Activated CD4-positive, alpha-beta memory T cell treated with anti-CD3 and anti-CD28 coated beads, Interleukin-2, amount 10 ng/mL, durations not matched to agents 7 days and 5 days (primary cell): Measurements from ENCODE around the gene ARF5. TPM values are rescaled to one million over a fixed set of nuclear protein-coding genes. Genes with fewer than 3 reads are reported as not detected.
A peak's percentile ranks its signal among the peaks of the same experiment; 100 is the strongest.
"Not testable (repeated sequence)": the region's sequence is repeated elsewhere in the genome, so short reads cannot be mapped to it uniquely, and the experiment has no call there.

Experiments
- CTCF ChIA-PET: fragments of 350-600 bp; sonication (Branson Sonifier 250); formaldehyde crosslinking; loops from one replicate; lab custom pipeline; 2021; ENCODE audit warnings: antibody characterized with exemption, inconsistent platforms; lab: Charles Lee
- POLR2A ChIA-PET: fragments of 350-600 bp; sonication (Branson Sonifier 250); formaldehyde crosslinking; loops from one replicate; lab custom pipeline; 2021; ENCODE audit warnings: antibody characterized with exemption; lab: Charles Lee
- DNase-seq: peaks from one replicate; pipeline ENCODE4 v3.0.0-alpha.2; 2020
- H3K27ac Mint-ChIP-seq: one replicate; pipeline ENCODE4 v1.8.0; 2021; ENCODE audit warnings: mild to moderate bottlenecking, mixed read lengths
- H3K27me3 Mint-ChIP-seq: one replicate; pipeline ENCODE4 v1.8.0; 2021; ENCODE audit warnings: mixed read lengths
- H3K36me3 Mint-ChIP-seq: one replicate; pipeline ENCODE4 v1.8.0; 2021; ENCODE audit warnings: low read depth, mixed read lengths
- H3K4me1 Mint-ChIP-seq: one replicate; pipeline ENCODE4 v1.8.0; 2021; ENCODE audit warnings: mixed read lengths
- H3K4me3 Mint-ChIP-seq: one replicate; pipeline ENCODE4 v1.8.0; 2021; ENCODE audit warnings: mild to moderate bottlenecking, mixed read lengths
- H3K9me3 Mint-ChIP-seq: one replicate; pipeline ENCODE4 v1.8.0; 2021; ENCODE audit warnings: mixed read lengths
- total RNA-seq, 2 experiments: library from RNA; stranded (reverse); gene quantifications; one replicate each; pipeline ENCODE4 v1.2.3, GENCODE V29; 2021

The ARF5 gene
- total RNA-seq, result 100 to 1,000 TPM; 133 to 142 TPM

DNA sequence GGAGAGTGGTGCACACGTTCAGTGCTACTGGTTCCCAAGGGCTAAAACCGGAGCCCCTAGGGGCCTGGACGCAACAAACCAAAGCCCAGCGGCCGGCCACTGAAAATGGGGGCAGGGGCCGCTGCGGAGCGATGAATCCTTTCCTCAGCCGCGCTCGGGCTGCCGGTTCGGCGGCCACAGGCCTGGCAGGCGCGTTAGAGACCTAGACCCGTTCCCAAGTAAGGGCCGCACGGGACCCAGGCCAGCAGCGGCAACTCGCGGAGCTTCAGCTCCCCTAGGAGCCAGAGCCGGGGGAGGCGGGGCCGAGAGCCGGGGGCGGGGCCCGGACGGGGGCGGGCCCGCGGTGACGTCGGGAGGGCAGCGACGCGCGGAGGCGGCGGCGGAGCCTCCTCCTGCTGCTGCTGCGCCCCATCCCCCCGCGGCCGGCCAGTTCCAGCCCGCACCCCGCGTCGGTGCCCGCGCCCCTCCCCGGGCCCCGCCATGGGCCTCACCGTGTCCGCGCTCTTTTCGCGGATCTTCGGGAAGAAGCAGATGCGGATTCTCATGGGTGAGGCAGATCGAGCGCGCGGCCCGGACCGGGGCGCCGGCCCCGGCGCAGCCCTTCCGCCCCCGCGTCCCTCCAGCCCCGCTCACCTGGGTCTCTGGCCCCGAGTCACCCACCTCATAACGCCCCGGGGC is at the start of gene ARF5:
Gene ARF5, plus strand, starts transcription at position 393 of the 678 bp plus-strand sequence. Its CDS starts 88 bp downstream, at position 481.
- no peaks in the 10 kb centered on the region for H3K9me3 Mint-ChIP-seq
- H3K27me3 Mint-ChIP-seq, result no peaks in the 10 kb centered on the region
- peak within 1 kb of the TSS; percentile 84 for H3K27ac Mint-ChIP-seq
- DNase-seq, result peak; percentile 89
- H3K36me3 Mint-ChIP-seq, result peaks cover 38% of the 10 kb centered on the region
- CTCF ChIA-PET, result interaction anchor here (0.8 to 1.2 kb wide), 2 partner anchors 65 to 74 kb away, joined by 3 to 4 read pairs; no protein-coding TSS in a partner anchor
- H3K4me3 Mint-ChIP-seq, result peak within 1 kb of the TSS; percentile 93
- POLR2A ChIA-PET, result interaction anchor here (1.1 to 4.7 kb wide), 5 partner anchors 63 to 196 kb away, joined by 3 to 35 read pairs (median 7); partner anchors contain the start of gene ZNF800
- peaks cover 45% of the 10 kb centered on the region for H3K4me1 Mint-ChIP-seq

DNA sequence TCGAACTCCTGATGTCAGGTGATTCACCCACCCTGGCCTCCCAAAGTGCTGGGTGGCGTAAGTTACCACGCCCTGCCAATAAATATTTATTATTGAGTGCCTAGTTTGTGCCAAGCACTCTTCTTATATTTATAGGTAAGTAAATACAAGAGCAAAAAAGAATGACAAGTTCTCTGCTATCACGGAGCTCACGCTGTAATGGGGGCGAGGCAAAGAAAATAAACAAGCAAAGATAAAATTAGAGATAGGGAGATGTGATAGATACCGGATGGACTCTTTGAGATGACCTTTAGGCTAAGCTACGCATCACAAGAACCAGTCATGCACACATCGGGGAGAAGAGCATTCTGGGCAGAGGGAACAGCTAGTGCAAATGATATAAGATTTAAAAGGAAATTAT is 49.1 kb upstream of the ARF5 start:
- H3K27ac Mint-ChIP-seq, result no peak overlapping the region
- H3K27me3 Mint-ChIP-seq, result peaks cover 28% of the 10 kb centered on the region
- no peak for DNase-seq
- no peaks in the 10 kb centered on the region for H3K9me3 Mint-ChIP-seq
- CTCF ChIA-PET, result no interaction called here
- H3K4me3 Mint-ChIP-seq, result no peak overlapping the region
- POLR2A ChIA-PET, result no interaction called here
- peaks cover 2% of the 10 kb centered on the region for H3K4me1 Mint-ChIP-seq
- no peaks in the 10 kb centered on the region for H3K36me3 Mint-ChIP-seq

- H3K4me1 Mint-ChIP-seq, CTCF ChIA-PET, H3K36me3 Mint-ChIP-seq, H3K27ac Mint-ChIP-seq, H3K9me3 Mint-ChIP-seq, DNase-seq, H3K4me3 Mint-ChIP-seq, POLR2A ChIA-PET: not testable (repeated sequence)
- H3K27me3 Mint-ChIP-seq, result peaks cover 24% of the 10 kb centered on the region
These were observed 47.8 kb upstream of the ARF5 start for GRCh38 chr7:127540461-127540860.

DNA sequence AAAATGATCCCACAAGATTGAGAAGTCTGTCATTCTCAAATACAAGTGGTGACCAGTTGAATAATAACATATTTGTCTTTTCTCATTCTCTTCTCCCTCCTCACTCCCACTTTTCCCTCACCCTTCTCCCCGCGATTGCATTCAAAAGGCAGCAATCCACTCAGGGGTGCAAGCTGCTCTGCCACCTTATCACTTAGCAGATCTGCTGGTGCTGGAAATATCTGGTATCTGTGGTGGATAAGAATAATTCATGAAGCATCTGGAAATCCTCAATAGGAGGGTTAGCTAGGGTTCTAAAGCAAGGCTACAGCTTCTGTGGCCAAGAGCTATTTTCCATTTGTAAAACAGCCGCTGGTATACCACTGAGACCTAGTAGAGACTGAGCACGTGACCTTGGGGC is 46.7 kb upstream of the ARF5 start:
- peaks cover 2% of the 10 kb centered on the region for H3K4me1 Mint-ChIP-seq
- H3K27ac Mint-ChIP-seq, result no peak overlapping the region
- CTCF ChIA-PET, result no interaction called here
- DNase-seq, result no peak
- POLR2A ChIA-PET, result no interaction called here
- peaks cover 15% of the 10 kb centered on the region for H3K27me3 Mint-ChIP-seq
- peaks cover 7% of the 10 kb centered on the region for H3K9me3 Mint-ChIP-seq
- no peak overlapping the region for H3K4me3 Mint-ChIP-seq
- no peaks in the 10 kb centered on the region for H3K36me3 Mint-ChIP-seq

DNA sequence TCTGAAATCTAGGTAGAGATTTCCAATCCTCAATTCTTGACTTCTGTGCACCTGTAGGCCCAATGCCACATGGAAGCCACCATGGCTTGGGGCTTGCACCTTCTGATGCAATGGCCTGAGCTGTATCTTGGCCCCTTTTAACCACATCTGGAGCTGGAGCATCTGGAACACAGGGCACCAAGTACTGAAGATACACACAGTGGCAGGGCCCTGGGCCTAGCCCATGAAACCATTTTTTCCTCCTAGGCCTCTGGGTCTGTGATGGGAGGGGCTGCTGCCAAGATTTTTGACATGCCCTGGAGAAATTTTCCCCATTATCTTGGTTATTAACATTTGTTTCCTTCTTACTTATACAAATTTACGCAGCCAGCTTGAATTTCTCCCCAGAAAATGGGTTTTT is 41.9 kb upstream of the ARF5 start:
- ChIA-PET CTCF (no interaction called here), POLR2A (no interaction called here)
- H3K36me3 Mint-ChIP-seq, result peaks cover 2% of the 10 kb centered on the region
- no peak overlapping the region for H3K27ac Mint-ChIP-seq
- no peaks in the 10 kb centered on the region for H3K4me1 Mint-ChIP-seq
- H3K9me3 Mint-ChIP-seq, result peaks cover 11% of the 10 kb centered on the region
- H3K4me3 Mint-ChIP-seq, result no peak overlapping the region
- H3K27me3 Mint-ChIP-seq, result peaks cover 9% of the 10 kb centered on the region
- no peak for DNase-seq

GRCh38 chr7:127550247-127550646 is 38.0 kb upstream of the ARF5 start:
- CTCF ChIA-PET, result no interaction called here

GRCh38 chr7:127551941-127552340 is 36.3 kb upstream of the ARF5 start:
- no peaks in the 10 kb centered on the region for H3K9me3 Mint-ChIP-seq
- no peak for DNase-seq
- no peak overlapping the region for H3K27ac Mint-ChIP-seq
- H3K4me3 Mint-ChIP-seq, result no peak overlapping the region
- peaks cover 6% of the 10 kb centered on the region for H3K27me3 Mint-ChIP-seq
- no peaks in the 10 kb centered on the region for H3K4me1 Mint-ChIP-seq
- ChIA-PET CTCF (no interaction called here), POLR2A (no interaction called here)
- no peaks in the 10 kb centered on the region for H3K36me3 Mint-ChIP-seq

More at GRCh38 chr7:127550247-127550646, 38.0 kb upstream of the ARF5 start:
- Mint-ChIP-seq H3K9me3 (peaks cover 10% of the 10 kb centered on the region), H3K27me3 (peaks cover 9% of the 10 kb centered on the region), H3K36me3 (peaks cover 2% of the 10 kb centered on the region), H3K27ac (no peak overlapping the region), H3K4me3 (no peak overlapping the region), H3K4me1 (no peaks in the 10 kb centered on the region)
- POLR2A ChIA-PET, result no interaction called here
- DNase-seq, result no peak

DNA sequence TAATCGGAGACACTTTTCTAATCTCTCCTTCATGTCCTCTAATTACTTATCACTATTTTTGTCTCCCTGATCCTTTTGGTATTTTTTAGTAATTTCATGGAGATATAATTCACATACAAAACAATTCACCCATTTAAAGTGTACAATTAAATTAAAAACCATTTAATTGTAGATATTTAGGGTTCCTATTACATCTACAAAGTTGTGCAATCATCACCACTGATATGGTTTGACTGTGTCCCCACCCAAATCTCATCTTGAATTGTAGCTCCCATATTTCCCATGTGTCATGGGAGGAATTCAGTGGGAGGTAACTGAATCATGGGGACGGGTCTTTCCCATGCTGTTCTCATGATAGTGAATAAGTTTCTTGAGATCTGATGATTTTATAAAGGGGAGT is 31.8 kb upstream of the ARF5 start:
- no peak for DNase-seq
- no peaks in the 10 kb centered on the region for H3K4me1 Mint-ChIP-seq
- no peaks in the 10 kb centered on the region for H3K36me3 Mint-ChIP-seq
- no peak overlapping the region for H3K27ac Mint-ChIP-seq
- POLR2A ChIA-PET, result no interaction called here
- CTCF ChIA-PET, result no interaction called here
- H3K27me3 Mint-ChIP-seq, result peaks cover 3% of the 10 kb centered on the region
- H3K9me3 Mint-ChIP-seq, result no peaks in the 10 kb centered on the region
- H3K4me3 Mint-ChIP-seq, result no peak overlapping the region

DNA sequence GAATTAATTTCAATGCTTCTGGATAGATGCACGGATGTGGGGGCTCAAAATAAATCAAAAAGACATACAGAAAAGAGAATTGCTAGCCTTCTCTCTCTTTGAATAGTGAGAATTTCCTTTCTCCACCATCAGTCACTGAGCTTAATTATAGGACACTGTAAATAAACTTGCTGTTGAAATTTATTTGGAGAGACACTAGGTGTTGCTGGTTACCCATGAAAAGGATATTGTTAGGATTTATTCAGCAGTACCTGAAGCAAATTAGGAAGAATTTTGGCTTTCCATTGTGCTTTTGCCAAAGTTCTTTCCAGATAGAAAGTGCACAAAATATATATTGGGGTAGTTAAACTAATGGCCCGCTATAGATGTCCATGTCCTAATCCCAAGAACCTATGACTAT is 30.4 kb upstream of the ARF5 start:
- Mint-ChIP-seq H3K36me3 (no peaks in the 10 kb centered on the region), H3K27me3 (peaks cover 3% of the 10 kb centered on the region), H3K4me1 (no peaks in the 10 kb centered on the region), H3K27ac (no peak overlapping the region), H3K4me3 (no peak overlapping the region), H3K9me3 (no peaks in the 10 kb centered on the region)
- ChIA-PET POLR2A (no interaction called here), CTCF (no interaction called here)
- DNase-seq, result no peak

DNA sequence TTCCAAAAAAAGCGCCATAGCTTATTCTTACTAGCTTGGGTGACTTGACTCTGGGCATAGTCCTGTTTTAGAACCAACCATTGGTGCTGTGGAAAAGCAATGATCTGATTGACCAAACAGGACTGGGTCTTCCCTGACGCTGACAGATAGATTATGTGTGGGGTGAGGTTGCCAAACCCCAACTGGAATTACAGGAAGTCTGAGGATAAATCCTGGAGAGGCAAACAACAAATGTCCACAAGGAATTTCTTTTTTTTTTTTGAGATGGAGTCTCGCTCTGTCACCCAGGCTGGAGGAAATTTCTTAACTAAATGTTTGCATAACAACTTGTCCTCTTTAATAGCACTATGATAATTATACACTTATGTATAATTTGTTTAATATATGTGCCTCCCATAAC is 22.0 kb upstream of the ARF5 start:
- ChIA-PET POLR2A (interaction anchor here (1.1 kb wide), 1 partner anchor 18 kb away, joined by 3 read pairs; no protein-coding TSS in a partner anchor), CTCF (no interaction called here)
- peaks cover 7% of the 10 kb centered on the region for H3K36me3 Mint-ChIP-seq
- no peak for DNase-seq
- H3K9me3 Mint-ChIP-seq, result peaks cover 9% of the 10 kb centered on the region
- H3K4me1 Mint-ChIP-seq, result no peaks in the 10 kb centered on the region
- H3K4me3 Mint-ChIP-seq, result no peak overlapping the region
- H3K27me3 Mint-ChIP-seq, result no peaks in the 10 kb centered on the region
- H3K27ac Mint-ChIP-seq, result no peak overlapping the region

GRCh38 chr7:127568034-127568433 is 20.2 kb upstream of the ARF5 start:
- H3K27me3 Mint-ChIP-seq, H3K27ac Mint-ChIP-seq, H3K9me3 Mint-ChIP-seq, H3K36me3 Mint-ChIP-seq, CTCF ChIA-PET, POLR2A ChIA-PET, H3K4me1 Mint-ChIP-seq, H3K4me3 Mint-ChIP-seq, DNase-seq: not testable (repeated sequence)

- Mint-ChIP-seq H3K4me3 (no peak overlapping the region), H3K27me3 (no peaks in the 10 kb centered on the region), H3K9me3 (peaks cover under 1% of the 10 kb centered on the region), H3K36me3 (no peaks in the 10 kb centered on the region), H3K4me1 (no peaks in the 10 kb centered on the region), H3K27ac (no peak overlapping the region)
- POLR2A ChIA-PET, result no interaction called here
- CTCF ChIA-PET, result no interaction called here
- no peak for DNase-seq
These were observed 16.3 kb upstream of the ARF5 start for GRCh38 chr7:127571741-127572505.

DNA sequence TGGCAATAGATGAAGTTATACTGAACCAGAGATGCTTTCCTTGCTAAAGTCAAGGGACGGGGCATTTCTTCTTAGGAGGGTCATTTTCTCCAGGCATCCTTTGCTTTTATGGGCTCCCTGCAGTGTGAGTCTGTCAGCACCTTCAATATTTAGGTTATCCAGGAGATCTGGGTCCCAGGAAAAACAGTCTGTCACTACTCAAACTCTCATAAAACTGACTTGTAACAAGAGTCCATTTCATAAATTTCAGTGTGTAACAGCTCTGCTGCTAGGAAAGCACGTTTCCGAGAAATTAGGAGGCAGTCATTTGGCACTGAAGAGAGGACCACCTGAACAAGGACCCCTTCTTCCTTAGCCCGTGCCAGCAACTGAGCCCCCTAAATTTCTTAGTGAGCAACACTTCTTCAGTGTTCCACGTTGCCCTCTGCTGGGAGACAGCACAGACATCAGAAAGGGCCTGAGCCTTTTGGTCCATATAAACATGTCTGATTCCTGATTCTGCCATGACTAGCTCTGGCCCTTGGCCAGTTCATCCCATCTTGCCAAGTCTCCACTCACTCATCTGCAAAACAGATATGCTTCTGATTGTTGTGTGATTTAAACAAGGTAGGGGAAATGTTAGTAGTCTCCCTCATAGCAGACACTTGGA is 10.1 kb upstream of the ARF5 start:
- H3K36me3 Mint-ChIP-seq, result peaks cover 23% of the 10 kb centered on the region
- no peaks in the 10 kb centered on the region for H3K27me3 Mint-ChIP-seq
- no peak overlapping the region for H3K4me3 Mint-ChIP-seq
- H3K9me3 Mint-ChIP-seq, result no peaks in the 10 kb centered on the region
- H3K4me1 Mint-ChIP-seq, result peaks cover 21% of the 10 kb centered on the region
- ChIA-PET POLR2A (no interaction called here), CTCF (no interaction called here)
- no peak for DNase-seq
- no peak overlapping the region for H3K27ac Mint-ChIP-seq
